ENCODE measurements around the gene CASQ2. TPM values are rescaled to one million over a fixed set of nuclear protein-coding genes. Genes with fewer than 3 reads are reported as not detected.

Gene CASQ2
- total and polyA plus RNA-seq, 9 of the 15 experiments (the other 6 are each of a cell fraction or from before 2014, with no cell fraction given) = not detected

GRCh38 chr1:115797486-115797885, 29.0 kb upstream of the CASQ2 start:
- Histone ChIP-seq H3K4me1 (replicated peaks in 1 of 2; ENCODE audit: control insufficient read depth in 2 of 2, insufficient read depth in 2 of 2, low read length in 2 of 2) (no peaks in the 10 kb centered on the region), H3K27ac (ENCODE audit: extremely low read depth, low read depth, low read length) (no peak overlapping the region), H3K27me3 (ENCODE audit: control insufficient read depth in 2 of 2, insufficient read depth in 2 of 2, low read length in 2 of 2) (peaks cover 0 to 4% of the 10 kb centered on the region in 2 experiments; a peak in 1 of 5 replicates), H3K9me3 (replicated peaks; ENCODE audit: control insufficient read depth, insufficient read depth, low read depth, low read length) (no peaks in the 10 kb centered on the region), H3K4me3 (no peak overlapping the region), H4K20me1 (replicated peaks; ENCODE audit: control insufficient read depth, insufficient read depth, low read length) (no peaks in the 10 kb centered on the region), H3K79me2 (ENCODE audit: control insufficient read depth, insufficient read depth, low read length) (no peaks in the 10 kb centered on the region), H3K4me2 (ENCODE audit: insufficient read depth, low read length) (no peak overlapping the region), H3K36me3 (ENCODE audit: control insufficient read depth, insufficient read depth, low read length) (no peaks in the 10 kb centered on the region), H2AFZ (ENCODE audit: low read depth, low read length) (no peak overlapping the region), H3K9ac (ENCODE audit: insufficient read depth in 1 of 2, low read depth in 2 of 2, low read length in 2 of 2) (no peak overlapping the region), H3K9me1 (ENCODE audit: control insufficient read depth, insufficient read depth, low read length) (no peaks in the 10 kb centered on the region)
- POLR2A ChIA-PET = no interaction called here
- TF ChIP-seq DDX20 (tag; IDR thresholded peaks at IDR 0.05; ENCODE audit: low read depth) (no peak), ZNF431 (CRISPR knock-in tag; IDR thresholded peaks at IDR 0.05) (no peak), TBL1XR1 (IDR thresholded peaks at IDR 0.05; ENCODE audit: low read length in 2 of 2) (no peak), EZH2 (IDR thresholded peaks at IDR 0.05; ENCODE audit: borderline replicate concordance, low read depth, low read length) (no peak), ZNF764 (CRISPR knock-in tag; IDR thresholded peaks at IDR 0.05; ENCODE audit: low read depth) (no peak), POLR2G (IDR thresholded peaks at IDR 0.05; ENCODE audit: low read depth, low read length) (no peak), TFE3 (CRISPR knock-in tag; IDR thresholded peaks at IDR 0.05) (no peak), HES1 (IDR thresholded peaks at IDR 0.05; ENCODE audit: low read depth) (no peak), ZNF76 (CRISPR knock-in tag; IDR thresholded peaks at IDR 0.05; ENCODE audit: borderline replicate concordance) (no peak)
- DNase-seq (ENCODE audit: extremely low read depth in 1 of 4, low spot score in 3 of 4) (no peak), FAIRE-seq (no peak), ATAC-seq (no peak)
- in situ Hi-C loops (cut with MboI) = no loop called here
- no TSS peak for BruUV-seq (replicated peaks)
- WGBS (ENCODE audit: insufficient coverage, low coverage, missing lambda C conversion rate) = 0% methylated on average over 4 of the region's 4 CpGs
- CTCF ChIA-PET (ENCODE audit: low intra/inter-chr PET ratio) = no interaction called here
- intact Hi-C loops (cut with micrococcal nuclease) = no loop called here

All from K562 (cell line).